HEK293 (cell line): ENCODE measurements around the gene SETMAR.

Experiments
- CTCF ChIA-PET: fragments of 350-600 bp; formaldehyde crosslinking; extraction: SDS; loops from one replicate; lab custom pipeline; 2021; ENCODE audit warnings: antibody characterized with exemption; lab: Yijun Ruan, JAX
- POLR2A ChIA-PET: fragments of 300-600 bp; formaldehyde crosslinking; extraction: SDS; loops from one replicate; lab custom pipeline; 2020; ENCODE audit warnings: antibody characterized with exemption, inconsistent platforms; lab: Yijun Ruan, JAX
- H3K27ac ChIP-seq: fragments of 200-500 bp; sonication (Bioruptor generic); 2 replicates; pipeline ENCODE4 v1.5.1; 2014; ENCODE audit warnings: low read depth, low read length, control low read depth, inconsistent platforms; ENCODE audit errors: extremely low read depth
- H3K36me3 ChIP-seq, 2 experiments: fragments of 200-500 bp in 1 of 2; sonication (Bioruptor generic) in 1 of 2; 1 replicate in 1 of 2; 2 replicates in 1 of 2; pipeline ENCODE4 v1.5.1; 2014 to 2017; ENCODE audit warnings: inconsistent platforms in 2 of 2, low read length in 2 of 2; ENCODE audit not compliant: control insufficient read depth in 2 of 2, insufficient read depth in 1 of 2
- H3K4me1 ChIP-seq: fragments of 200-500 bp; sonication (Bioruptor generic); 2 replicates; pipeline ENCODE4 v1.5.1; 2014; ENCODE audit warnings: mild to moderate bottlenecking, low read length, inconsistent platforms; ENCODE audit not compliant: control insufficient read depth, insufficient read depth
- H3K4me3 ChIP-seq: 2 replicates; pipeline ENCODE4 v1.5.1; 2011; ENCODE audit warnings: low read depth, mild to moderate bottlenecking, control low read depth, low read length, moderate library complexity
- H3K9me3 ChIP-seq: fragments of 200-500 bp; sonication (Bioruptor generic); 2 replicates; pipeline ENCODE4 v1.5.1; 2014; ENCODE audit warnings: low read depth, low read length, inconsistent platforms; ENCODE audit not compliant: control insufficient read depth, insufficient read depth
- AEBP2 ChIP-seq: fragments of 450-650 bp; formaldehyde crosslinking; IDR thresholded peaks from 2 replicates; pipeline ENCODE4 v1.5.1; 2016; ENCODE audit warnings: missing biosample characterization, missing genetic modification characterization, borderline replicate concordance
- CTCF ChIP-seq: fragments of 450-650 bp; formaldehyde crosslinking; IDR thresholded peaks from 2 replicates; pipeline ENCODE4 v1.5.1; 2016; ENCODE audit warnings: missing biosample characterization, missing genetic modification characterization
- GLIS2 ChIP-seq: fragments of 450-650 bp; formaldehyde crosslinking; IDR thresholded peaks from 2 replicates; pipeline ENCODE4 v1.5.1; 2016; ENCODE audit warnings: missing biosample characterization, missing genetic modification characterization
- MYNN ChIP-seq: fragments of 450-650 bp; formaldehyde crosslinking; IDR thresholded peaks from 2 replicates; pipeline ENCODE4 v1.5.1; 2016; ENCODE audit warnings: missing biosample characterization, missing genetic modification characterization, borderline replicate concordance
- SP7 ChIP-seq: fragments of 450-650 bp; formaldehyde crosslinking; IDR thresholded peaks from 2 replicates; pipeline ENCODE4 v1.5.1; 2016; ENCODE audit warnings: missing biosample characterization, missing genetic modification characterization
- TRIM28 ChIP-seq: IDR thresholded peaks from 2 replicates; pipeline ENCODE4 v1.6.1; 2011; ENCODE audit warnings: low read length, control low read depth, borderline replicate concordance
- ZBTB7A ChIP-seq: fragments of 450-650 bp; formaldehyde crosslinking; IDR thresholded peaks from 2 replicates; pipeline ENCODE4 v1.5.1; 2016; ENCODE audit warnings: low read depth, missing biosample characterization, missing genetic modification characterization
- ZEB2 ChIP-seq: fragments of 450-650 bp; formaldehyde crosslinking; IDR thresholded peaks from 2 replicates; pipeline ENCODE4 v1.5.1; 2016; ENCODE audit warnings: missing biosample characterization, missing genetic modification characterization
- ZNF10 ChIP-seq: fragments of 450-650 bp; formaldehyde crosslinking; IDR thresholded peaks from 2 replicates; pipeline ENCODE4 v1.5.1; 2017; ENCODE audit warnings: missing biosample characterization, missing genetic modification characterization
- ZNF132 ChIP-seq: fragments of 450-650 bp; formaldehyde crosslinking; IDR thresholded peaks from 2 replicates; pipeline ENCODE4 v1.5.1; 2017; ENCODE audit warnings: missing biosample characterization, missing genetic modification characterization, borderline replicate concordance
- ZNF169 ChIP-seq: fragments of 450-650 bp; formaldehyde crosslinking; IDR thresholded peaks from 2 replicates; pipeline ENCODE4 v1.5.1; 2016; ENCODE audit warnings: missing biosample characterization, missing genetic modification characterization
- ZNF175 ChIP-seq: fragments of 450-650 bp; formaldehyde crosslinking; IDR thresholded peaks from 2 replicates; pipeline ENCODE4 v1.5.1; 2016; ENCODE audit warnings: missing biosample characterization, missing genetic modification characterization
- ZNF2 ChIP-seq: fragments of 450-650 bp; formaldehyde crosslinking; IDR thresholded peaks from 2 replicates; pipeline ENCODE4 v1.5.1; 2016; ENCODE audit warnings: missing biosample characterization, missing genetic modification characterization
- ZNF37A ChIP-seq: fragments of 450-650 bp; IDR thresholded peaks from 2 replicates; pipeline ENCODE4 v1.5.1; 2018; ENCODE audit warnings: missing biosample characterization, missing genetic modification characterization
- ZNF521 ChIP-seq: fragments of 450-650 bp; formaldehyde crosslinking; IDR thresholded peaks from 2 replicates; pipeline ENCODE4 v1.5.1; 2017; ENCODE audit warnings: missing biosample characterization, mild to moderate bottlenecking, missing genetic modification characterization
- ZNF561 ChIP-seq: fragments of 450-650 bp; IDR thresholded peaks from 2 replicates; pipeline ENCODE4 v1.5.1; 2018; ENCODE audit warnings: missing biosample characterization, missing genetic modification characterization, borderline replicate concordance
- ZNF654 ChIP-seq: fragments of 450-650 bp; formaldehyde crosslinking; IDR thresholded peaks from 2 replicates; pipeline ENCODE4 v1.5.1; 2016; ENCODE audit warnings: low read depth, missing biosample characterization, missing genetic modification characterization
- ZNF660 ChIP-seq: fragments of 450-650 bp; IDR thresholded peaks from 2 replicates; pipeline ENCODE4 v1.5.1; 2018; ENCODE audit warnings: missing biosample characterization, mild to moderate bottlenecking, missing genetic modification characterization

SETMAR gene

GRCh38 chr3:4290272-4290893 lies 12.8 kb upstream of the SETMAR start:
- CTCF ChIA-PET, result interaction anchor here (0.6 to 2.7 kb wide), 11 partner anchors 8 to 1191 kb away, joined by 3 to 23 read pairs (median 3); no protein-coding TSS in a partner anchor
- Histone ChIP-seq H3K27ac (no peak overlapping the region), H3K36me3 (no peaks in the 10 kb centered on the region), H3K9me3 (no peaks in the 10 kb centered on the region), H3K4me1 (no peaks in the 10 kb centered on the region), H3K4me3 (no peak overlapping the region)
- POLR2A ChIA-PET, result no interaction called here
- no peak for TF ChIP-seq ZNF521
- TF ChIP-seq CTCF, result peak; percentile 59; the same call in 1 of the 2 replicates
- TF ChIP-seq ZNF175 (tag by site-specific recombination), result no peak
- TF ChIP-seq ZNF561 (tag by site-specific recombination), result no peak
- peak; percentile 88 for TF ChIP-seq ZNF654
- TF ChIP-seq ZNF169 (tag by site-specific recombination), result no peak
- no peak for TF ChIP-seq GLIS2
- TF ChIP-seq ZNF10 (tag by site-specific recombination), result no peak
- TF ChIP-seq ZNF2 (tag by site-specific recombination), result 0 out of 2 replicates have a peak, but pooled peaks have one; percentile 30

GRCh38 chr3:4292301-4292700 lies 10.9 kb upstream of the SETMAR start:
- Histone ChIP-seq H3K4me3 (no peak overlapping the region), H3K27ac (no peak overlapping the region), H3K36me3 (no peaks in the 10 kb centered on the region), H3K4me1 (no peaks in the 10 kb centered on the region), H3K9me3 (no peaks in the 10 kb centered on the region)
- CTCF ChIA-PET, result interaction anchor here (0.8 to 1.3 kb wide), 2 partner anchors 1092 to 1096 kb away, joined by 3 read pairs; no protein-coding TSS in a partner anchor
- POLR2A ChIA-PET, result no interaction called here
- no peak for TF ChIP-seq ZBTB7A
- TF ChIP-seq TRIM28, result no peak
- no peak for TF ChIP-seq SP7 (tag by site-specific recombination)
- no peak for TF ChIP-seq ZNF37A (tag by site-specific recombination)

GRCh38 chr3:4294616-4295327 lies 8.4 kb upstream of the SETMAR start:
- Histone ChIP-seq H3K4me1 (no peaks in the 10 kb centered on the region), H3K36me3 (no peaks in the 10 kb centered on the region), H3K27ac (no peak overlapping the region), H3K4me3 (no peak overlapping the region), H3K9me3 (no peaks in the 10 kb centered on the region)
- POLR2A ChIA-PET, result no interaction called here
- TF ChIP-seq ZNF132 (tag by site-specific recombination) (no peak), ZEB2 (tag by site-specific recombination) (no peak), AEBP2 (tag by site-specific recombination) (no peak), ZNF660 (no peak), MYNN (tag by site-specific recombination) (no peak)
- CTCF ChIA-PET, result interaction anchor here (0.9 kb wide), 1 partner anchor 1094 kb away, joined by 3 read pairs; no protein-coding TSS in a partner anchor
